SU-DHL-6 (cell line): ENCODE data around the gene DNAJC15.

Experiments
- EZH2phosphoT487 ChIP-seq: fragments of 200-600 bp; sonication (generic), shearing (Covaris generic); conservative IDR thresholded peaks from 2 replicates; pipeline ENCODE4 v1.6.1; 2018; ENCODE audit warnings: mild to moderate bottlenecking, antibody characterized with exemption, low read length, moderate library complexity, mixed read lengths
- TF ChIP-seq, protein P1 (sequence below): fragments of 200-600 bp; sonication (generic); IDR thresholded peaks from one replicate; pipeline ENCODE4 v1.5.1; 2017; ENCODE audit warnings: antibody characterized with exemption, mild to moderate bottlenecking, low read length, moderate library complexity; ENCODE audit not compliant: insufficient read depth, poor library complexity, severe bottlenecking

DNA sequence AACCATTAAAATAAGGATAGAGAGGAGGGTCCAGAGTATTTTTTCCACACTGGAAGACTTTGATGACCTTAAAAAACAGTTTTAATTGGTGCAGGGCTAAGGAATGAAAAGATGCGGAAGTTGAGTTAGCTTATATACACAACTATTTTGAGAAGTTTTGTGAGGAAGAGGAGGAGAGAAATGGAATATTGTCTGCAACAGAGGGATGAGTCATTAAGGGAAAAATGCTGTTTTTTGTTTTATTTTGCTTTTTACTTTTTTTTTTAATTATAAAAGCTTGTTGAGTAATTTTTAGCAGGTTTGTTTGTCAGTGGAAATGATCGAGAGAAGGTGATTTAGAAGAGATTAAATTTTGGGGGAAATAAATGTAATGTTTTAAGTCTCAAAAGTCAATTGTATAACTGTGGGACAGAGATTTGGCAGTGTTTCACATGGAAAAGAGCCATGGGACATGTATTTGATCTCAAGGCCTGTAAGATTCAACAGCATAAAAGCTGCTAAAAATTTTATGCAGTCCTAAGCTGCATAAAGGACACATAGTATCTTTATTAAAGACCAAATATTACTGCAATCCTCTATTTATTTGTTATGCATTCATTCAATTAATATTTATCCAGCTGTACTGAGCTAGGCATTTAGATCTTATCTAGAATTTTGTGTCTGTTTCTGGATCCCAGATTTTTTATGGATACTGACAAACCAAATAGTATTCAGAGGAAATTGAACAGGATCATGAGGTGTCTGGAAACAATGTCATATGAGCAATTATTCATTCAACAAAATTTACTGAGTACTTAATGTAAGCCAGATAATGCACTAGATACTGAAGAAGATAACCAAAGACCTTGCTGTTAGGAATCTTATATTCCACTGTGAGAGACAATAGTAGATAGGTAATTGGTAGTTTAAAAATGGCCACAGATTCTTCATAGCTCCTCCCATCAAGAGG is 72.7 kb downstream of the DNAJC15 start:
- TF ChIP-seq, protein P1, sequence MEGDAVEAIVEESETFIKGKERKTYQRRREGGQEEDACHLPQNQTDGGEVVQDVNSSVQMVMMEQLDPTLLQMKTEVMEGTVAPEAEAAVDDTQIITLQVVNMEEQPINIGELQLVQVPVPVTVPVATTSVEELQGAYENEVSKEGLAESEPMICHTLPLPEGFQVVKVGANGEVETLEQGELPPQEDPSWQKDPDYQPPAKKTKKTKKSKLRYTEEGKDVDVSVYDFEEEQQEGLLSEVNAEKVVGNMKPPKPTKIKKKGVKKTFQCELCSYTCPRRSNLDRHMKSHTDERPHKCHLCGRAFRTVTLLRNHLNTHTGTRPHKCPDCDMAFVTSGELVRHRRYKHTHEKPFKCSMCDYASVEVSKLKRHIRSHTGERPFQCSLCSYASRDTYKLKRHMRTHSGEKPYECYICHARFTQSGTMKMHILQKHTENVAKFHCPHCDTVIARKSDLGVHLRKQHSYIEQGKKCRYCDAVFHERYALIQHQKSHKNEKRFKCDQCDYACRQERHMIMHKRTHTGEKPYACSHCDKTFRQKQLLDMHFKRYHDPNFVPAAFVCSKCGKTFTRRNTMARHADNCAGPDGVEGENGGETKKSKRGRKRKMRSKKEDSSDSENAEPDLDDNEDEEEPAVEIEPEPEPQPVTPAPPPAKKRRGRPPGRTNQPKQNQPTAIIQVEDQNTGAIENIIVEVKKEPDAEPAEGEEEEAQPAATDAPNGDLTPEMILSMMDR, result no peak
- TF ChIP-seq EZH2phosphoT487, result no peak
